H9 (cell line): ENCODE results near the gene ATXN1L. TPM values are rescaled to one million over a fixed set of nuclear protein-coding genes. Genes with fewer than 3 reads are reported as not detected.

ENCODE experiments used
- DNase-seq: peaks from one replicate; pipeline ENCODE4 v3.0.0-alpha.2; 2017
- H2AFZ ChIP-seq: one replicate; pipeline ENCODE4 v1.6.1; 2013; ENCODE audit warnings: mild to moderate bottlenecking, low read length, control low read depth, moderate library complexity
- H2AK5ac ChIP-seq: 2 replicates; pipeline ENCODE4 v1.6.1; 2013; ENCODE audit warnings: low read length, control low read depth, mixed read lengths; ENCODE audit not compliant: insufficient read length
- H2BK120ac ChIP-seq: one replicate; pipeline ENCODE4 v1.6.1; 2013; ENCODE audit warnings: low read depth, mild to moderate bottlenecking, low read length, control low read depth, inconsistent platforms; ENCODE audit not compliant: poor library complexity, severe bottlenecking
- H2BK12ac ChIP-seq: 2 replicates; pipeline ENCODE4 v1.6.1; 2013; ENCODE audit warnings: low read length, control low read depth, mixed read lengths, low read depth; ENCODE audit not compliant: insufficient read length
- H2BK15ac ChIP-seq: 2 replicates; pipeline ENCODE4 v1.6.1; 2013; ENCODE audit warnings: low read depth, low read length, control low read depth
- H2BK20ac ChIP-seq: one replicate; pipeline ENCODE4 v1.6.1; 2013; ENCODE audit warnings: low read depth, mild to moderate bottlenecking, low read length, control low read depth, inconsistent platforms; ENCODE audit not compliant: poor library complexity, severe bottlenecking
- H2BK5ac ChIP-seq: 2 replicates; pipeline ENCODE4 v1.6.1; 2013; ENCODE audit warnings: low read length, control low read depth, mixed read lengths; ENCODE audit not compliant: insufficient read length
- H3K14ac ChIP-seq: 2 replicates; pipeline ENCODE4 v1.6.1; 2013; ENCODE audit warnings: low read length, control low read depth; ENCODE audit not compliant: insufficient read depth
- H3K18ac ChIP-seq: 2 replicates; pipeline ENCODE4 v1.6.1; 2013; ENCODE audit warnings: low read depth, mild to moderate bottlenecking, mixed read lengths, low read length, control low read depth; ENCODE audit not compliant: insufficient read length
- H3K23ac ChIP-seq: 2 replicates; pipeline ENCODE4 v1.6.1; 2013; ENCODE audit warnings: low read length, control low read depth, mixed read lengths, low read depth; ENCODE audit not compliant: insufficient read length
- H3K23me2 ChIP-seq: 2 replicates; pipeline ENCODE4 v1.6.1; 2013; ENCODE audit warnings: low read depth, mild to moderate bottlenecking, mixed read lengths, low read length, control low read depth; ENCODE audit not compliant: insufficient read length, poor library complexity, severe bottlenecking
- H3K27ac ChIP-seq: 2 replicates; pipeline ENCODE4 v1.5.1; 2013; ENCODE audit warnings: low read length, control low read depth, mixed read lengths, low read depth; ENCODE audit not compliant: insufficient read length
- H3K27me3 ChIP-seq: 2 replicates; pipeline ENCODE4 v1.6.1; 2013; ENCODE audit warnings: low read length, control low read depth, inconsistent platforms; ENCODE audit not compliant: insufficient read depth
- H3K4ac ChIP-seq: 2 replicates; pipeline ENCODE4 v1.6.1; 2013; ENCODE audit warnings: low read depth, mild to moderate bottlenecking, control low read depth, inconsistent platforms, low read length, moderate library complexity
- H3K4me1 ChIP-seq: 2 replicates; pipeline ENCODE4 v1.6.1; 2013; ENCODE audit warnings: low read length, control low read depth, inconsistent platforms; ENCODE audit not compliant: insufficient read depth
- H3K4me2 ChIP-seq: 2 replicates; pipeline ENCODE4 v1.6.1; 2013; ENCODE audit warnings: low read length, control low read depth, mixed read lengths; ENCODE audit not compliant: insufficient read length, insufficient read depth
- H3K56ac ChIP-seq: 2 replicates; pipeline ENCODE4 v1.6.1; 2013; ENCODE audit warnings: low read depth, mild to moderate bottlenecking, mixed read lengths, low read length, control low read depth; ENCODE audit not compliant: insufficient read length
- H3K79me1 ChIP-seq: 2 replicates; pipeline ENCODE4 v1.6.1; 2013; ENCODE audit warnings: low read depth, mild to moderate bottlenecking, moderate library complexity, low read length, control low read depth, inconsistent platforms; ENCODE audit not compliant: insufficient read depth, poor library complexity, severe bottlenecking
- H3K79me2 ChIP-seq: 2 replicates; pipeline ENCODE4 v1.6.1; 2013; ENCODE audit warnings: low read length, control low read depth, inconsistent platforms; ENCODE audit not compliant: insufficient read depth
- H3K9ac ChIP-seq: 2 replicates; pipeline ENCODE4 v1.6.1; 2013; ENCODE audit warnings: low read length, control low read depth, mixed read lengths; ENCODE audit not compliant: insufficient read length; ENCODE audit errors: extremely low read depth
- H3K9me3 ChIP-seq: one replicate; pipeline ENCODE4 v1.6.1; 2013; ENCODE audit warnings: low read depth, low read length, inconsistent platforms; ENCODE audit not compliant: control insufficient read depth
- H3T11ph ChIP-seq: one replicate; pipeline ENCODE4 v1.6.1; 2013; ENCODE audit warnings: mild to moderate bottlenecking, low read length, control low read depth, inconsistent platforms
- H4K20me1 ChIP-seq: one replicate; pipeline ENCODE4 v1.6.1; 2013; ENCODE audit not compliant: control insufficient read depth, insufficient read length, insufficient read depth
- H4K5ac ChIP-seq: 2 replicates; pipeline ENCODE4 v1.6.1; 2013; ENCODE audit warnings: low read depth, mild to moderate bottlenecking, mixed read lengths, low read length, control low read depth; ENCODE audit not compliant: insufficient read length
- H4K8ac ChIP-seq: replicated peaks from 2 replicates; pipeline ENCODE4 v1.6.1; 2013; ENCODE audit warnings: low read length, control low read depth, mixed read lengths, low read depth; ENCODE audit not compliant: insufficient read length
- H4K91ac ChIP-seq: 2 replicates; pipeline ENCODE4 v1.6.1; 2013; ENCODE audit warnings: low read depth, mild to moderate bottlenecking, moderate library complexity, mixed read lengths, low read length, control low read depth; ENCODE audit not compliant: insufficient read length
- H3K27ac Mint-ChIP-seq, 3 experiments: 2 replicates in 2 of 3; 3 replicates in 1 of 3; pipeline ENCODE4 v1.8.0; 2020 to 2021; ENCODE audit warnings: mixed read lengths in 3 of 3, mild to moderate bottlenecking in 1 of 3, moderate library complexity in 1 of 3
- H3K27me3 Mint-ChIP-seq: 2 replicates; pipeline ENCODE4 v1.8.0; 2021; ENCODE audit warnings: low read depth, mild to moderate bottlenecking, moderate library complexity, mixed read lengths
- H3K36me3 Mint-ChIP-seq, 3 experiments: 2 replicates in 2 of 3; 3 replicates in 1 of 3; pipeline ENCODE4 v1.8.0; 2020 to 2021; ENCODE audit warnings: low read depth in 3 of 3, mixed read lengths in 3 of 3; ENCODE audit not compliant: insufficient read depth in 1 of 3
- H3K4me1 Mint-ChIP-seq, 2 experiments: 2 replicates each; pipeline ENCODE4 v1.8.0; 2020; ENCODE audit warnings: mixed read lengths in 2 of 2
- H3K4me3 Mint-ChIP-seq, 2 experiments: 2 replicates in 1 of 2; 3 replicates in 1 of 2; pipeline ENCODE4 v1.8.0; 2020 to 2021; ENCODE audit warnings: mild to moderate bottlenecking in 2 of 2, mixed read lengths in 2 of 2, moderate library complexity in 1 of 2
- H3K9me3 Mint-ChIP-seq, 2 experiments: 2 replicates in 1 of 2; 3 replicates in 1 of 2; pipeline ENCODE4 v1.8.0; 2020; ENCODE audit warnings: mild to moderate bottlenecking in 2 of 2, mixed read lengths in 2 of 2, moderate library complexity in 1 of 2
- WGBS: extraction: QIAGEN DNeasy Blood & Tissue Kit; methylation state at CpG from one replicate; pipeline ENCODE4 v1.1.7; 2013; ENCODE audit warnings: missing lambda C conversion rate, low lambda C conversion rate, mixed read lengths; ENCODE audit not compliant: insufficient read length; ENCODE audit errors: extremely low coverage; 5-methylcytosine and 5-hydroxymethylcytosine counted together
- total RNA-seq: library from RNA; stranded (reverse); gene quantifications from 2 replicates; pipeline ENCODE4 v1.2.1, GENCODE V29; 2021
- TF ChIP-seq, protein P1 (sequence below): fragments of 200-600 bp; sonication (generic); conservative IDR thresholded peaks from 3 replicates; pipeline ENCODE4 v1.8.0; 2021; ENCODE audit warnings: antibody characterized with exemption, mild to moderate bottlenecking

The ATXN1L gene
- total RNA-seq, 1 experiment from 2014 or later: 30.3 TPM

- H3K9me3 Mint-ChIP-seq: no peaks in the 10 kb centered on the region
- H3K4me1 Mint-ChIP-seq: peaks cover 5 to 8% of the 10 kb centered on the region in 2 experiments; a peak in 3 of 4 replicates
- H3K18ac ChIP-seq: no peak overlapping the region
- no peak overlapping the region for H3T11ph ChIP-seq
- H3K23ac ChIP-seq: no peak overlapping the region
- TF ChIP-seq, protein P1, sequence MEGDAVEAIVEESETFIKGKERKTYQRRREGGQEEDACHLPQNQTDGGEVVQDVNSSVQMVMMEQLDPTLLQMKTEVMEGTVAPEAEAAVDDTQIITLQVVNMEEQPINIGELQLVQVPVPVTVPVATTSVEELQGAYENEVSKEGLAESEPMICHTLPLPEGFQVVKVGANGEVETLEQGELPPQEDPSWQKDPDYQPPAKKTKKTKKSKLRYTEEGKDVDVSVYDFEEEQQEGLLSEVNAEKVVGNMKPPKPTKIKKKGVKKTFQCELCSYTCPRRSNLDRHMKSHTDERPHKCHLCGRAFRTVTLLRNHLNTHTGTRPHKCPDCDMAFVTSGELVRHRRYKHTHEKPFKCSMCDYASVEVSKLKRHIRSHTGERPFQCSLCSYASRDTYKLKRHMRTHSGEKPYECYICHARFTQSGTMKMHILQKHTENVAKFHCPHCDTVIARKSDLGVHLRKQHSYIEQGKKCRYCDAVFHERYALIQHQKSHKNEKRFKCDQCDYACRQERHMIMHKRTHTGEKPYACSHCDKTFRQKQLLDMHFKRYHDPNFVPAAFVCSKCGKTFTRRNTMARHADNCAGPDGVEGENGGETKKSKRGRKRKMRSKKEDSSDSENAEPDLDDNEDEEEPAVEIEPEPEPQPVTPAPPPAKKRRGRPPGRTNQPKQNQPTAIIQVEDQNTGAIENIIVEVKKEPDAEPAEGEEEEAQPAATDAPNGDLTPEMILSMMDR: no peak
- no peaks in the 10 kb centered on the region for H3K23me2 ChIP-seq
- H3K9me3 ChIP-seq: no peaks in the 10 kb centered on the region
- H3K27ac ChIP-seq: no peak overlapping the region
- no peak overlapping the region for H4K5ac ChIP-seq
- no peak overlapping the region for H2BK20ac ChIP-seq
- no peak overlapping the region for H3K56ac ChIP-seq
- H2BK12ac ChIP-seq: no peak overlapping the region
- peaks cover 17 to 59% (median 53%) of the 10 kb centered on the region in 3 experiments; a peak in 6 of 7 replicates for H3K36me3 Mint-ChIP-seq
- H4K20me1 ChIP-seq: no peaks in the 10 kb centered on the region
- no peaks in the 10 kb centered on the region for H3K27me3 Mint-ChIP-seq
- H3K79me2 ChIP-seq: no peaks in the 10 kb centered on the region
- no peak overlapping the region for H2BK5ac ChIP-seq
- no peak overlapping the region for H4K91ac ChIP-seq
- no peak overlapping the region for H4K8ac ChIP-seq
- no peak overlapping the region for H2BK15ac ChIP-seq
- H3K4me2 ChIP-seq: no peak overlapping the region
- DNase-seq: no peak
- no peaks in the 10 kb centered on the region for H3K27me3 ChIP-seq
- H2AK5ac ChIP-seq: no peak overlapping the region
- no peak overlapping the region for H3K14ac ChIP-seq
- WGBS: no CpG with 5 or more reads among the region's 5 CpGs
- no peak overlapping the region for H2AFZ ChIP-seq
- H3K4ac ChIP-seq: no peak overlapping the region
- H3K4me1 ChIP-seq: no peaks in the 10 kb centered on the region
- H2BK120ac ChIP-seq: no peak overlapping the region
- H3K79me1 ChIP-seq: no peaks in the 10 kb centered on the region
- no peak overlapping the region for H3K9ac ChIP-seq
- no peak overlapping the region; a peak in 1 of 7 replicates for H3K27ac Mint-ChIP-seq
- H3K4me3 Mint-ChIP-seq: no peak overlapping the region; a peak in 1 of 5 replicates
Measured at GRCh38 chr16:71863995-71864394, 18.2 kb downstream of the ATXN1L start.
